Stomach (tissue), 4 donors: ENCODE measurements around the gene CBFA2T3.

Experiments used
- CTCF ChIP-seq, 7 experiments: fragments of 450-650 bp in 4 of 7; fragments of 200-600 bp in 3 of 7; sonication (generic) in 3 of 7; IDR thresholded peaks; one replicate each; pipeline ENCODE4 v1.5.1; 2016 to 2019; ENCODE audit warnings: antibody characterized with exemption in 7 of 7, control low read depth in 2 of 7, mild to moderate bottlenecking in 1 of 7
- EP300 ChIP-seq: sonication (generic); formaldehyde crosslinking; IDR thresholded peaks from one replicate; pipeline ENCODE4 v1.6.1; 2017; ENCODE audit warnings: antibody characterized with exemption

- TF ChIP-seq CTCF (IDR thresholded peaks at IDR 0.05): no peak
- no peak for TF ChIP-seq EP300
Measured at GRCh38 chr16:88871349-88871702, 105.7 kb downstream of the CBFA2T3 start.
